ELR (cell line): Measurements from ENCODE around the gene NGEF.

ENCODE experiments used
- DNase-seq: peaks from one replicate; pipeline ENCODE4 v3.0.0-alpha.2; 2015; ENCODE audit warnings: low read depth

Gene NGEF

GRCh38 chr2:232833830-232834229, 179.2 kb downstream of the NGEF start:
- no peak for DNase-seq

GRCh38 chr2:232831496-232831895, 181.6 kb downstream of the NGEF start:
- DNase-seq, result no peak

- DNase-seq, result no peak
These were observed 183.1 kb downstream of the NGEF start for GRCh38 chr2:232829988-232830387.
